Measurements from ENCODE around the gene GPR78.

The GPR78 gene

GRCh38 chr4:8601086-8601485 lies 20.9 kb downstream of the GPR78 start:
- DNase-seq = no peak

- DNase-seq = no peak
Observed at GRCh38 chr4:8601556-8601955, 21.4 kb downstream of the GPR78 start.

GRCh38 chr4:8602686-8603430 lies 22.7 kb downstream of the GPR78 start:
- no peak for DNase-seq

- DNase-seq = no peak
Observed at GRCh38 chr4:8603931-8604330, 23.7 kb downstream of the GPR78 start.

- DNase-seq = no peak
Observed at GRCh38 chr4:8605289-8605688, 25.1 kb downstream of the GPR78 start.

GRCh38 chr4:8606476-8606875 lies 26.3 kb downstream of the GPR78 start:
- DNase-seq = no peak

GRCh38 chr4:8606966-8607365 lies 26.8 kb downstream of the GPR78 start:
- DNase-seq = no peak

GRCh38 chr4:8607603-8608481 lies 27.6 kb downstream of the GPR78 start:
- no peak for DNase-seq

- no peak for DNase-seq
Observed at GRCh38 chr4:8608714-8609391, 28.7 kb downstream of the GPR78 start.

GRCh38 chr4:8609406-8609805 lies 29.2 kb downstream of the GPR78 start:
- DNase-seq = no peak

GRCh38 chr4:8609824-8610350 lies 29.7 kb downstream of the GPR78 start:
- DNase-seq = no peak

GRCh38 chr4:8610858-8611616 lies 30.8 kb downstream of the GPR78 start:
- DNase-seq = no peak

GRCh38 chr4:8612646-8613045 lies 32.5 kb downstream of the GPR78 start:
- DNase-seq = no peak

GRCh38 chr4:8613421-8614364 lies 33.5 kb downstream of the GPR78 start:
- DNase-seq = no peak

- DNase-seq = no peak
Observed at GRCh38 chr4:8614365-8615193, 34.4 kb downstream of the GPR78 start.

- no peak for DNase-seq
Observed at GRCh38 chr4:8615366-8615765, 35.2 kb downstream of the GPR78 start.

GRCh38 chr4:8615921-8616787 lies 36.0 kb downstream of the GPR78 start:
- DNase-seq = no peak

- no peak for DNase-seq
Observed at GRCh38 chr4:8616831-8617230, 36.6 kb downstream of the GPR78 start.

- no peak for DNase-seq
Observed at GRCh38 chr4:8617486-8618040, 37.4 kb downstream of the GPR78 start.
